NT2/D1 (cell line): ENCODE results near the gene CASK.

Experiments
- YY1 ChIP-seq: IDR thresholded peaks from 2 replicates; pipeline ENCODE4 v1.6.1; 2011; ENCODE audit not compliant: insufficient read length, insufficient read depth
- ZNF274 ChIP-seq: IDR thresholded peaks from 2 replicates; pipeline ENCODE4 v1.6.1; 2011; ENCODE audit warnings: mild to moderate bottlenecking, low read depth, low read length

- TF ChIP-seq YY1 (no peak), ZNF274 (no peak)
Observed at GRCh38 chrX:41471786-41472185, 451.6 kb downstream of the CASK start.
